ENCODE data around the gene ATP10D.
"Not testable (repeated sequence)": the region's sequence is repeated elsewhere in the genome, so short reads cannot be mapped to it uniquely, and the experiment has no call there.

The ATP10D gene

DNA sequence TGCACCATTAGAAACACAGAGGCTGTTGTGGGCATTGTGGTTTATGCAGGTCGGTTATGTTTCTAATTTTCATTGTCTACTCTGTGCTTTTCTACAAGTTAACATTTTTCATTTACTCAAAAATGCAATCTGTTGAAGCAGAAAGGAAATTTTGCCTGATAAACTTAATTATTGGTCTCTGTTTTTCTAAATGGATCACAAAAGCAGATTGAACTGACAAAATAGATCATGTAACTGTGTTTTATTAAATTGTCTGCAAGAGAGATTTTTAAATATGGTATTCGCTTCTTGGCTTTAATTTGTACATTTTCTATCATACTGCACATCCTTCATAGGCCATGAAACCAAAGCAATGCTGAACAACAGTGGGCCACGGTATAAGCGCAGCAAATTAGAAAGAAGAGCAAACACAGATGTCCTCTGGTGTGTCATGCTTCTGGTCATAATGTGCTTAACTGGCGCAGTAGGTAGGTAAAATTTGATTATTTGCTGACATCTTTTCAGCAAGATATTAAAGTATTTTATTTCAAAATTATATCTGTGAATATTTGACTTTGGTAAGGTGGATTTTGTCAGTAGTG lies 50.6 kb downstream of the ATP10D start:
- DNase-seq (ENCODE audit: low spot score): no peak

DNA sequence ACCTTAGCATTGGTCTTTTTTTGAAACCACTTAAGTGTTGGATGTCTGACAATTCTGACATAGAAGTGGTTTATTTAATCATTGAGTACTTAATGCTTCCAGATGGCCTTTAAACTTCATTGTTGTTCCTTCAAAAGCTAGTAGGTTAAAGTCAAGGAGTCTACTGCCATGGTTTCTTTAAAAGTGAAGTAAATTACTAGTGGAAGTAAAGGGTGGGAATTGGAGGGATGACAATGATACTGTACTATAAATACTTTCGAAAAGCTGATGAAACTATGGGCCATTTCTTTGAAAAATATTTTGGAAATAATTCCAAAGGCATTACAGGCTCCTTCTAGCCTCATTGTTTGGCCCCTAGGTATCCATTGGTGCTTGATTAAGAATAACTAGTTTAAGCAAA lies 51.9 kb downstream of the ATP10D start:
- no peak for DNase-seq (ENCODE audit: low spot score)

DNA sequence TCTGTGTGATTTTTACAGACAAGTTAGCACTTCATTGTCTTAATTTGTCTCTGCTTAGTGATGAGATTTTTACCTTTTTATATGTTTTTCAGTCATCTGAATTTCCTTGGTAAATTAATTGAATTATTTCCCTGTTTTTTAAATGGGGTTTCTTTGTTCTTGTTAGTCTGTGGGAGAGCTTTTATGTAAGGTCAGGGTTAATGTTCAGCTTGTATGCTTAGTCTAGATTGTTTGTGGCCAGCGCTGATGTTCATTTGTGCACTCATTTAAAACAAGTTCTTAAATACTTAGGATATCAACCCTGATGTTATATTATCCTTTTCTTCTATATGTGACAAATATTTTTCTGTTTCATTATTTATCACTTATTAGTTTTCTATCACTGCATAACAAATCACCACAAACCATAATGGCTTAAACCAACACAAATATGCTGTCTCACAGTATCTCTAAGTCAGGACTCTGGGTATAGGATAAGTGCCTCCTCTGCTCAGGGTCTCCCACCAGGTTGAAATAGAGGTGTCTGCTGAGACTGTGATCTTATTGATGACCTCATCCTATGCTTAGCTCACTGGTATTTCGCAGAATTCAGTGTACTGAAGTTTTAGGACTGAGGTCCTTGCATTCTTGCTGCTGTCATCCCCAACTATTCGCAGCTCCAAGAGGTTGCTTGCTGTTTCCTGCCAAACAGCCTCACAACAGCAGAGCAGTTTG lies 53.2 kb downstream of the ATP10D start:
- no peak for DNase-seq (ENCODE audit: low spot score)

DNA sequence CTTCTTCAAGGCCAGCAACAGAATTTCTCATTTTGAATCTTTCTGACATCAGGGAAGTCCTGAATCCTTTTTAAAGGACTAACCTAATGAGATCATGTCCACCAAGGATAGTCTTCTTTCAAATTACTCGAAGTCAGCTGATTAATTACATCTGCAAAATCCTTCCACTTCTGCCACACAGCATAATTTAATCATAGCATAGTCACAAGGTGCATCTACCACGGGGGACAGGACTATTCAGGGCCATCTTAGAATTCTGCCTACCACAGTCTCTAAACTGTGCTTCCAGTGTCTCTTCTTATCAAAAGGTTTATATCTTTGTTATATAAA lies 53.7 kb downstream of the ATP10D start:
- DNase-seq (ENCODE audit: low spot score): no peak

DNA sequence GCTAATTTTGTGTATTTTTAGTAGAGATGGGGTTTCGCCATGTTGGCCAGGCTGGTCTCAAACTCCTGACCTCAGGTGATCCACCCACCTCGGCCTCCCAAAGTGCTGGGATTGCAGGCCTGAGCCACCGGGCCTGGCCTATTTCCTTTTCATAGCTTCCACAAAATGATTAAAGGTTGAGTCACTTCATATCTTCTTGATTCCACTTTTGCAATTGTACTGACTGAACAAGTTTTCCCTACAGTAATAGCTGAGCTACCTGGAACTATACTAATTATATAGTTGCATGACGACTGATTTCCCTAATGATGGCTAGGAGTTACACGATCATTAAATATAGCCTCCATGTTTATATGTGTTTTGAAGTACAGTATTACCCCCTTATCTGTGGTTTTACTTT lies 57.6 kb downstream of the ATP10D start:
- not testable (repeated sequence) for DNase-seq (ENCODE audit: low spot score)

DNA sequence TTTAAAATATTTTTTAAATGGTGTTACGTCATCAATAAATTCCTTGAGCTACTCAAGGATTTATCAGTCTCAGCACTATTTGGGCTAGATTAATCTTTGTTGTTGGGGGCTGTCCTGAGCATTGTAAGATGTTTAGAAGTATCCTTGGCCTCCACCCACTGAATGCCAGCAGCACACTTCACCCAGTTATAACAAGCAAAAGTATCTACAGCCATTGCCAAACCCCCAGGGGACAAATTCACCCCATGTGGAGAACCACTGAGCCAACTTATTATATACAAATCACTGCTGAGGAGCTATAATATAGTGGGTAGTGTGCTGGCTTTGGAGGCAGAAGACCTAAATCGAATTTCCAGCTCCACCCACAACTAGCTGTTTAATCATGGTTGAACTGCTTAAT lies 58.3 kb downstream of the ATP10D start:
- no peak for DNase-seq (ENCODE audit: low spot score)

DNA sequence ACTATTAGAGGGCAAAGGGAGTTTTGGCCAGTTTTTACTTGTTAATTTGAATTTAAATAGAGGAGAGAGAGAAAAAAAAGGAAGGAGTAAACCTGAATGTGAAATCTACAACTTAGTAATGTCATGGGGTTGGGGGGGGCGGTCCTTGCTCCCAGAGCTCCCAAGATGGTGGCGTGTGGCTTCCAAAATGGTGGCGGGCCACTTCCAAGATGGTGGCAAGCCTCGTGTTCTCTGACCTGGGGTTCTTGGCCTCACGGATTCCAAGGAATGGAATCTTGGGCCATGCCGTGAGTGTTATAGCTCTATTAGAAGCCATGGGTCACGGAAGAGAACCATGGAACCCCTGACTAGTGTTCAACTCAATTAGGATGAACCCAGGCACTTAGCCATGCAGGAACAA lies 65.3 kb downstream of the ATP10D start:
- not testable (repeated sequence) for DNase-seq (ENCODE audit: low spot score)

DNA sequence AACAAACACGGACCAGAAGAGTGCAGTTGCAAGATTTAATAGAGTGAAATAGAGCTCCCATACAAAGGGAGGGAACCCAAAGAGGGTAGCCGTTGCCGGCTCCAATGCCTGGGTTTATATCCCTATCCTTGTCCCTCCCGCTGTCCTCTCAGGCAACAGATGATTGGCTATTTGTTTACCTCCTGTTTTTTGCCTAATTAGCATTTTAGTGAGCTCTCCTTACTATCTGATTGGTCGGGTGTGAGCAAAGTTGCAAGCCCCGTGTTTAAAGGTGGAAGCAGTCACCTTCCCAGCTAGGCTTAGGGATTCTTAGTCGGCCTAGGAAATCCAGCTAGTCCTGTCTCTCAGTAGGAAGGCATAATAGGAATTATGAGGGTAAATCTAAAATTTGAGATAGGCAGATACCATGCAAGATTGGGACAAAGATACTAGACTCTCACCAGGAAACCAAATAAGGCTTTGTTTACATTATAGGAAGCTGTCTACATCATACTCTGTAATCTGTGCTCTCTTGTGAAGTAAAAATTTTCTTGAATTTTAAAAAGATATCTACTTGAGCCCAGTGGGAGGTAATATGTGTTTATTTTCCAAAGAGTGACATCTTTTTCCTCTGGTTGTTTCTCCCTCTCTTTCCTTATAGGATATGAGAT lies 65.9 kb downstream of the ATP10D start:
- no peak for DNase-seq (ENCODE audit: low spot score)

DNA sequence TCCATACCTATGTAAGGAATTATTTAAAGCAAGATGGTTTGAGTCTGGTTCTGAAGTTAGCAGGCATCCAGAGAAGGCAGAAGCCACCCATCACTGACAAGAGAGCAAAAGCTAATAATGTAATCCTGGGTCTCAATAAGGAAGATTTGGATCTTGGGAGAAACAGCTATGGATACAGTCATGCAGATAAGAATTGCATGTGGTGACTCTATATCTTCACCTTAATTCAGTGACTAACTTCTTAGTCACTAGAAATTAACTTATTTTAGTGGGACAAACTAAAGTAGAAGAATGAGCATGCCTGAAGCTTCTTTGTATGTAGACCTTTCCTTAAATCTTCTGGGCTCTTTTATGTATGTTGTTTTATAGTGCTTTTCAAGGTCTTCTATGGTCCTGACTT lies 66.6 kb downstream of the ATP10D start:
- no peak for DNase-seq (ENCODE audit: low spot score)

DNA sequence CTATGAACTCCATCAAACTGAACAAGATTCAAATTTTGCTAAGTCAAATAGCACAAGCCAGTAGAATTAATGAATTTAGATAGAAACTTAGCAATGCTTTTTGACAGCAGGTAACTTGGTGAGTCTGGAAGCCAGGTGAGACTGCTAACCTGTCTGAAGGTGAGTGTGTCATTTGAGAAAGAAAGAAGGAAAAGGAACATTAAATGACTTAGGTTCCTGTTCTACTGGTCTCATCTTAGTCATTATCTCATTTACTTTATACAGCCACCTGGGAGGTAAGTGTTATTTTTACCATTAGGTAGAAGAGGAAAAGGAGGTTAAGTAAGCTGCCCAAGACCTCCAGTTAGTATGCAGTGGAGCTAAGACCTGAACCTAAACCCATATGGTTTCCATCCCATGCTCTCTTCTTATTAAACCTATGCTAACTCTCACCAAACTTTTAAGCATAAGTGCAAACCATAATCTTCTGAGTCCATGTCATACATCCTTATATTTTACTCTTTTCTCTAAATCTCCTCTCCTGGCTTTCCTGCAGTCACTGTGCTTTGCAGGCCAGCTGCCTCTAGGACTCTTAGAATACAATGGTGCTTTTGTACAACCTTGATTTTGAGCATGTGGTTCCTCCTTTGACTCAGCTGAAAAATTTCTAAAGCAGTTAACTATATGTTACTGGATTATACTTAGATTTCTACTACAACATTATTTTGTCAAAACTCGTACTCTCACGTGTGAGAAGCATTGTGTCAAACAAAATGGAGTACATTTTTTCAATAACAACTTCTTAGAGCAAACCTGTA lies 68.5 kb downstream of the ATP10D start:
- DNase-seq (ENCODE audit: low spot score): no peak

DNA sequence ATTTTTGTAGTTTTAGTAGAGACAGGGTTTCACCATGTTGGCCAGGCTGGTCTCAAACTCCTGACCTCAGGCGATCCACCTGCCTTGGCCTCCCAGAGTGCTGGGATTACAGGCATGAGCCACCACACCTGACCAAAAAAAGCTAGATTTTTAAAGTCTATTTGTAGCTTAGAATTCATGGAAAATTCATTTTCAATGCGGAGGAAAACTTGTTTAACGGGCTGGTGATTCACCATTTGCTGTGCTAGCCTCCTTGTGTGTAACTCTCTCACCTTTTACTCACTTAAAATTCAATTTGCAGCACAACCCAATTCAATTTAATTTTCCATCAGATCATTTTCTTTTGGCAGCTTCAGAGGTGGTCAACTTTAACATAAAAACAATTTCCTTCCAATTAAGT lies 70.8 kb downstream of the ATP10D start:
- DNase-seq (ENCODE audit: low spot score): not testable (repeated sequence)

DNA sequence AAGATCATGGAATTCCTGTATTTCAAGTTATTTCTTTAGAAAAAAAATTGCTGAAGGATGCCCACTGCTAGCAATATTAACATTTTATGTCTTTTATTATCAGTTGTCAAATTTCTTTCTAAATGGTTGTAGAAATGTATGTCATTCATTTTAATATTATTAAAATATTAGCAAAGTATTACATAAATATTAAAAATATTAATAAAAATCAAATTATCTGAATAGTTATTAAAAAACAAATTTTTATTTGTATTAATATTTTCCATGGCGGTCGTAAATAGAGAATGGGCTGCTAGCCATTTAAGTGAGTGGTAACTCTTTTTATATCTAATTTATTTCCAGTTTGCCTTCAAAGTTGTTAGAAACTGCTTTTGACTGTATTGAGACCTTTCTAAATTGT lies 72.2 kb downstream of the ATP10D start:
- DNase-seq (ENCODE audit: low spot score): no peak

DNA sequence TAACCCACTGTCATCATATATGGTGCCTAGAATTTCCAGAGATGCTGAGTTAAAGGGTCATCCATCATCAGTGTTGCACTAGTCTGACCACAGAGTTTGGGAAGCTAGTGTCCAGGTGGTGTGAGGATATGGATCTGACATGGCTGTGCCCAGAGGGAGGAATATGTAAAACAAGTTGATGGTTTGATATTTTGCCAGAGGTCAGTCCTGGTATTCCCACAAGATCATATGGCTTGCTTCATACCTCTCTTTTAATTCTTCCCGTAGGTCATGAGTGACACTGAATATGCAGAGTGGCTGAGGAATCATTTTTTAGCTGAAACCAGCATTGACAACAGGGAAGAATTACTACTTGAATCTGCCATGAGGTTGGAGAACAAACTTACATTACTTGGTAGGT lies 75.6 kb downstream of the ATP10D start:
- DNase-seq (ENCODE audit: low spot score): no peak

DNA sequence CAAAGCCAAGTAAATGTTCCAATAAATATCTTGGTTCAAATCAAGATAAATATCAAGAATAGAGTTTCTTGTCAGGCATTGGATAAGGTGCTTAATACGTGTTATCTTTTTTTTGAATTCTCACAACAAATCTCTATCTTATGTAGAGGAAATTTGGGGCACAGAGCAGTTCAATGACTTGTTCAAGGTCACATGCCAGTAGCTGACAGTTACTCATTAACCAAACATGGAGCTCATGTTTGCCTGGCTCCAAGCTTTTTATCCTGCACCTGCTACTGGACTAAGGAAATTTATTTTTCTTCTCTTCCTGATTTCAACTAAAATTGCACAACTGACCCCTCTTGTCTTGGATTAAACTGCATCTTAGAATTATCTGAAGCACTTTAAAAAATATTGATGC lies 76.3 kb downstream of the ATP10D start:
- DNase-seq (ENCODE audit: low spot score): no peak

DNA sequence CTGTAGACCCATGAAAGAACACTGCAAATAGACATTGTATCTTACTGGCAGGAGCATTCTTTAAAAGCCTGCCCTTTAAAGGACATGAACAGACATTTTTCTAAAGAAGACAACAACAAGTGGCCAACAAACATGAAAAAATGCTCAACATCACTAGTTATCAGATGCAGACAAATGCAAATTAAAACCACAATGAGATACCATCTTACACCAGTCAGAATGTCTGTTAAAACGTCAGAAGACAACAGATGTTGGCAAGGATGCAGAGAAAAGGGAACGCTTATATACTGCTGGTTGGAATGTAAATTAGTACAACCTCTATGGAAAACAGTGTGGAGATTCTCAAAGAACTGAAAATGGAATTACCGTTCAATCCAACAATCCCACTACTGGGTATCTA lies 77.2 kb downstream of the ATP10D start:
- no peak for DNase-seq (ENCODE audit: low spot score)

DNA sequence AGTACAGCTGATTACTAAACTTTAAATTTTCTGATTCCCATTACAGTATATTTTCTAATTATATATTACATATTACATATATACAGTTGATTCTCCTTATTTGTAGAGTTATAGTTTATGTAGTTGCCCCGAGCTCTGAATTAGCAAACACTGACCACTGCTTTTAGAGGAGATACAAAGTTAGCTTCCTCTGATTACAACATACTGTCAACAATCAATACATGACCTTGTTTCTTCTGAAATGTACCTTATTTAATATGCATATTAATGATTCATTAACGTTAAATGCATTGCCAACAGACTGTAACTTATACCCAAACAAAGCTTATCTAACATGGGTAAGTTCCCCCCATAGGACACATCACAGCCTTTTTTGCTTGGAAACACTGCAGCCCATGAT lies 81.5 kb downstream of the ATP10D start:
- no peak for DNase-seq (ENCODE audit: low spot score)

DNA sequence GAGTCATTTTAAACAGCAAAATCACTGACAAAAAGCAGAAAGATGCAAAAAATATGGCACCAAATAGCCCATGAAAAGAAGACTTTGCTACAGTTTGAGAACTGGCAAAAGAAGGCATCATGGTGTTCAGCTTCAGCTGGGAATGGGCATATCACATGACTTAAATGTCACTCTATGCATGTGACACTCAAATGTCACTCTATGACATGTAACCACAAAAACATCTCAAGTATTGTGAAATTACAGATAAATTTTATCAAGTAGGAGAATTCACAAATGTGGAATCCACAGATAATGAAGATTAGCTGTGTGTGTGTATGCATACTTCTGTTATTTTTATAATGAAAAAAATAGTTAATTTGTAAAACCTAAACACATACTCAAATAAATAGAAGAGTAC lies 81.9 kb downstream of the ATP10D start:
- DNase-seq (ENCODE audit: low spot score): no peak

DNA sequence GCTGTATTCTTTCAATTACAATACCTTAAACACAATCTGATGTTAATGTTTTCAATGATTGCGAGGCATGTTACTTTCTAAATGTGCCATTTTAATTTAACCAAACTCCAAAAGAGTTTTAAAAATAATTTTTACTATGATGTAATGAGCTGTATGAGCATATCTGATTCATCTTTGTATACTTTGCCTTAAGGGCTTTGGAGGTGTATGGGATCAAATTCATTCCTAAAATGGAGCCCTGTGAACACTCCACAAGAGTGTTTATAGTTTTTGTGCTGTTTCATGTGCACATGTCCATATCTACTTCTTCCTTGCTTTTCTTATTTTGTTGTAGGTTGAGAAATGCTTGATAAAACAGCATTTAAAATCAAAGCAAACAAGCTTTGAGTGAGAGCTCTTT lies 82.4 kb downstream of the ATP10D start:
- DNase-seq (ENCODE audit: low spot score): no peak

DNA sequence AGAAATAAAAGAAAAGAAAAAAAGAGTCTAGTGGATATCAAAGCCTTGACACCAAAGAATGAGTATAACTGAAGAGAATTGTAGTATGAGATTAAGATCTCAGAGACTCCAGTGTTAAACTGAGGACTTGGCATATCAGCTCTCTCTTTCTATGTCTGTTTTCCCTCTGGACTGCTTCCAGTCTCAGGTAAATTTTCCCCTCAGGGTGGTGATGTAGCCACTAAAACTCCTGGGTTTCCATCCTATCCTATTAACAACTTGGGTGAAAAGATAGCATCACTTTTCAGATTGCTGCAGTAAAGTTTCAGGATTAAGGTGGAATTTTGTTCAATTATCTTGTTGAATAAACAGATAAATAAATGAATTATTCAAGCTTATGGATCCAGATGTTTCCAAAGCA lies 85.7 kb downstream of the ATP10D start:
- DNase-seq (ENCODE audit: low spot score): no peak

DNA sequence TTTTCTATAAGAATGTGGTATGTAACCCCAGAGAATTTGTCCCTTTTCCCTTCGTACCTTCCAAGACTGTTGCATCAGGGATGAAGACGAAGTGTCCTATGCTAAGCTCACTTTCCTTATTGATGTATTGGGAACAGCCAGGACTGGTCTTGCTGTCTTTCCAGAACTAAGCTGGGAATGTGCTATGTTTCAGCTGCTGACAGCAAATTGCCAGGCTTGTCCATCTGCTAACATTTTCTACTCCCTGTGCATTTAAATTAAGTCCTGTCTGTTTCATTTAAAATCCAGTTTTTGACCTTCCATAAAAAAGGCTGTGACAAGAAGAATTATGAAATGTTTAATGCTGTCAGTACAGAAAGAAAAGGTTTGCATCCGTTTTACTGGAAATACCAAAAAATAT lies 87.9 kb downstream of the ATP10D start:
- peak; percentile 54 for DNase-seq (ENCODE audit: low spot score)

DNA sequence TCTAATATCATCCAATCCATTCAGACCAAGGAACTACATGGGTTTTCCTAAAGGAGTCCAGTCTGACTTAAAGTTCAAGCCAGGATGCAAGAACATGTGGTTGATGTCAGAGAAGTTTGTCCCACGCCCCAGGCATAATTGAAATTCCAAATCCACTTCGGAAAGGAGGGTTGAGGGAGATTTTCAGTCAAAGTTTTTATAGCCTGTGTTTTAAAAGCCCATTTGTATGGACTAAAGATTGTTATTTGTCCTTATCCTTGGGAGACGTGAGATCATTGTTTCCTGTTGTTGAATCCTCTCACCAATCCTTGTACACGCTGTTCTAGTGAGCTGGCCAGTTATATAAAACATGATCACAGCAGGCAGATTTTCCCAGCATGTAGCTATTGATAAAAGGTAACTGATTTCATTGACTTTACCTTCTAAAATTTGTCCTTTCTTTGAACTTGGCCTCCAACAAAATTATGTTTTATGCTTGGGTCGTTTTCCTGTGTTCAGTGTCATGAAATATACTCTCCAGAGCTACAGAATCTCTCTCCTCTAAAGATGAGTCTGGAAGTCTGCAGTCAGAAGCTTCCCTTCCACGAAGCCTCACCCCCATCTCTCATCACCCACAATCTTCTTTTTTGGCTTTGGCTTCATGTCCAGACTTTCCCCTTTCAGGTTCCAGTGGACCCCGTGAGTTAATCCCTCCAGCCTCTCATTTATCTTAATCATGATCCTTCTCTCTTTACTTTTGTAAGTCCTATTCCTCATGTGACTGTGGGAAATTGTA lies 92.9 kb downstream of the ATP10D start:
- DNase-seq (ENCODE audit: low spot score): no peak

DNA sequence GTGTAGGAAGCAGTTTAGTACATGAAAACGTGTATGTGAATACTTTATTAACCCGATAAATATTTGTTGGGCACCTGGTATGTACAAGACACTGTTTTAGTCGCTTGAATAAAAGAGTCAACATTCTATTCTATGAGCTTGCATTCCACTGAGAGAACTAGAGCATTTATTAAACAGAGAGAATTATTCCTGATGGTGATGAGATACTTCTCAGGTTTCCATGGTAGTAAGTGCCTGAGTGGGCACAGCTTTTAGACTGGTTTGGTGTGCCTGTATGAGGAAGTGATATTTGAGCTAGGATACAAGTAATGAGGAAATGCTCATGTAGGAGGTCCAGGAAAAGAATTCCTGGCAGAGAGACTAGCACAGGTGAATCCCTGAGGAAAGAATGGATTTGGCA lies 94.2 kb downstream of the ATP10D start:
- DNase-seq (ENCODE audit: low spot score): no peak
